Measurements from ENCODE around the gene IFNG.

DNA sequence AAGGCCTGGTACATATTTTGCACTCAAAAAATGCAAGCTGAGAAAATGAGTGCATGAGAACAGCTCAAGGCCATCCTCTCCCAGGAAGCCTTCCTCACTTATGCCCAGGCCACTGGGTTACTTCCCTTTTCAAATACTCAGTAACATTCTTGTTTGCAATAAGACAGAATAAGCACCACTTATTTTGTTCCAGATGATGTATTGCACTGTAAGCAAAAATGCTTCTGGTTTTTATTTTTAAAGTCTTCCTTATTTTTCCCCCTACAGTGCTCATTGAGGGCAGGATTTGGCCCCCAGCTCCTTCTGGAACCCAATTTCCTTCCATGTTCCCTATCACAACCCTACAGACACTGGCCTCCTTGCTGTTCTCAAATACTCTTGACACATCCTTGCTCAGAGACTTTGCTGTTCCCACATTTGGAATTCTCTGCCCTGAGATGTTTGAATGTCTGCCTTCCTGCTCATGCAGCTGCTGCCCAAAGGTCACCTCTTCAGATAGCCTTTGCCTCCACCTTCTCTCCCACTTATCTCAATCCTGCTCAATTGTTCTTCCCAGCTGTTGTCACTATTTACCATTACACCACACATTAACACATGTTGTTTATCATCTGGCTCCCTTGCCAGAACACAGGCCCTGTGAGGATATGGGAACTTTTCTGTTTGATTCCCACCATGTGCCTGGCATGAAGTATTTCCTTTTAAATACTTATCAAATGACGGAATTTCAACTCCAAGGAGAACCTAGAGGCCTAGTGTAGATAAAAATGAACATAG lies 49.9 kb downstream of the IFNG start:
- TF ChIP-seq EZH2phosphoT487 (IDR thresholded peaks at IDR 0.05; ENCODE audit: borderline replicate concordance) (no peak), SIN3A (IDR thresholded peaks at IDR 0.05; ENCODE audit: low read depth) (no peak), RAD21 (IDR thresholded peaks at IDR 0.05; ENCODE audit: low read depth) (no peak), SP1 (IDR thresholded peaks at IDR 0.05; ENCODE audit: low read depth) (no peak), POLR2AphosphoS5 (IDR thresholded peaks at IDR 0.05; ENCODE audit: low read depth, low read length) (no peak), CBX3 (IDR thresholded peaks at IDR 0.05; ENCODE audit: low read depth) (no peak), EZH2 (IDR thresholded peaks at IDR 0.05) (no peak), ZNF274 (IDR thresholded peaks at IDR 0.05; ENCODE audit: low read depth, low read length) (no peak), POLR2A (IDR thresholded peaks at IDR 0.05; ENCODE audit: borderline replicate concordance, extremely low read depth, insufficient read depth, insufficient read length) (no peak), FOSL1 (IDR thresholded peaks at IDR 0.05; ENCODE audit: low read depth) (no peak)
- TF ChIP-seq, protein P1, sequence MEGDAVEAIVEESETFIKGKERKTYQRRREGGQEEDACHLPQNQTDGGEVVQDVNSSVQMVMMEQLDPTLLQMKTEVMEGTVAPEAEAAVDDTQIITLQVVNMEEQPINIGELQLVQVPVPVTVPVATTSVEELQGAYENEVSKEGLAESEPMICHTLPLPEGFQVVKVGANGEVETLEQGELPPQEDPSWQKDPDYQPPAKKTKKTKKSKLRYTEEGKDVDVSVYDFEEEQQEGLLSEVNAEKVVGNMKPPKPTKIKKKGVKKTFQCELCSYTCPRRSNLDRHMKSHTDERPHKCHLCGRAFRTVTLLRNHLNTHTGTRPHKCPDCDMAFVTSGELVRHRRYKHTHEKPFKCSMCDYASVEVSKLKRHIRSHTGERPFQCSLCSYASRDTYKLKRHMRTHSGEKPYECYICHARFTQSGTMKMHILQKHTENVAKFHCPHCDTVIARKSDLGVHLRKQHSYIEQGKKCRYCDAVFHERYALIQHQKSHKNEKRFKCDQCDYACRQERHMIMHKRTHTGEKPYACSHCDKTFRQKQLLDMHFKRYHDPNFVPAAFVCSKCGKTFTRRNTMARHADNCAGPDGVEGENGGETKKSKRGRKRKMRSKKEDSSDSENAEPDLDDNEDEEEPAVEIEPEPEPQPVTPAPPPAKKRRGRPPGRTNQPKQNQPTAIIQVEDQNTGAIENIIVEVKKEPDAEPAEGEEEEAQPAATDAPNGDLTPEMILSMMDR (IDR thresholded peaks at IDR 0.05 in 2 of 3, conservative IDR thresholded peaks at IDR 0.05 in 1 of 3; ENCODE audit: borderline replicate concordance in 1 of 3, insufficient read depth in 1 of 3, low read depth in 2 of 3, low read length in 2 of 3): no peak
- TF ChIP-seq, protein P2, sequence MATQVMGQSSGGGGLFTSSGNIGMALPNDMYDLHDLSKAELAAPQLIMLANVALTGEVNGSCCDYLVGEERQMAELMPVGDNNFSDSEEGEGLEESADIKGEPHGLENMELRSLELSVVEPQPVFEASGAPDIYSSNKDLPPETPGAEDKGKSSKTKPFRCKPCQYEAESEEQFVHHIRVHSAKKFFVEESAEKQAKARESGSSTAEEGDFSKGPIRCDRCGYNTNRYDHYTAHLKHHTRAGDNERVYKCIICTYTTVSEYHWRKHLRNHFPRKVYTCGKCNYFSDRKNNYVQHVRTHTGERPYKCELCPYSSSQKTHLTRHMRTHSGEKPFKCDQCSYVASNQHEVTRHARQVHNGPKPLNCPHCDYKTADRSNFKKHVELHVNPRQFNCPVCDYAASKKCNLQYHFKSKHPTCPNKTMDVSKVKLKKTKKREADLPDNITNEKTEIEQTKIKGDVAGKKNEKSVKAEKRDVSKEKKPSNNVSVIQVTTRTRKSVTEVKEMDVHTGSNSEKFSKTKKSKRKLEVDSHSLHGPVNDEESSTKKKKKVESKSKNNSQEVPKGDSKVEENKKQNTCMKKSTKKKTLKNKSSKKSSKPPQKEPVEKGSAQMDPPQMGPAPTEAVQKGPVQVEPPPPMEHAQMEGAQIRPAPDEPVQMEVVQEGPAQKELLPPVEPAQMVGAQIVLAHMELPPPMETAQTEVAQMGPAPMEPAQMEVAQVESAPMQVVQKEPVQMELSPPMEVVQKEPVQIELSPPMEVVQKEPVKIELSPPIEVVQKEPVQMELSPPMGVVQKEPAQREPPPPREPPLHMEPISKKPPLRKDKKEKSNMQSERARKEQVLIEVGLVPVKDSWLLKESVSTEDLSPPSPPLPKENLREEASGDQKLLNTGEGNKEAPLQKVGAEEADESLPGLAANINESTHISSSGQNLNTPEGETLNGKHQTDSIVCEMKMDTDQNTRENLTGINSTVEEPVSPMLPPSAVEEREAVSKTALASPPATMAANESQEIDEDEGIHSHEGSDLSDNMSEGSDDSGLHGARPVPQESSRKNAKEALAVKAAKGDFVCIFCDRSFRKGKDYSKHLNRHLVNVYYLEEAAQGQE (IDR thresholded peaks at IDR 0.05; ENCODE audit: low read depth): no peak
